GM19099 (cell line): ENCODE measurements around the gene CTAGE1.

Source experiments
- POLR2A ChIP-seq: IDR thresholded peaks from 3 replicates; pipeline ENCODE4 v1.6.1; 2011; ENCODE audit warnings: low read depth; ENCODE audit not compliant: insufficient read length; ENCODE audit errors: extremely low read depth

Gene CTAGE1, protein sequence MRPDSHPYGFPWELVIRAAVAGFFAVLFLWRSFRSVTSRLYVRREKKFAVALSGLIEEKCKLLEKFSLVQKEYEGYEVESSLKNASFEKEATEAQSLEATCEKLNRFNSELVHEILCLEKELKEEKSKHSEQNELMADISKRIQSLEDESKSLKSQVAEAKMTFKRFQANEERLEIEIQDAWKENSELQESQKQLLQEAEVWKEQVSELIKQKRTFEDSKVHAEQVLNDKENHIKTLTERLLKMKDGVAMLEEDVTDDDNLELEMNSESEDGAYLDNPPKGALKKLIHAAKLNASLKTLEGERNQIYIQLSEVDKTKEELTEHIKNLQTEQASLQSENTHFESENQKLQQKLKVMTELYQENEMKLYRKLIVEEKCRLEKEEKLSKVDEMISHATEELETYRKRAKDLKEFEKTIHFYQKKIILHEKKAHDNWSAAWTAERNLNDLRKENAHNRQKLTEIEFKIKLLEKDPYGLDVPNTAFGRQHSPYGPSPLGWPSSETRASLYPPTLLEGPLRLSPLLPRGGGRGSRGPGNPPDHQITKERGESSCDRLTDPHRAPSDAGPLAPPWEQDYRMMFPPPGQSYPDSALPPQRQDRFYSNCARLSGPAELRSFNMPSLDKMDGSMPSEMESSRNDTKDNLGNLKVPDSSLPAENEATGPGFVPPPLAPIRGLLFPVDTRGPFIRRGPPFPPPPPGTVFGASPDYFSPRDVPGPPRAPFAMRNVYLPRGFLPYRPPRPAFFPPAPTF

DNA sequence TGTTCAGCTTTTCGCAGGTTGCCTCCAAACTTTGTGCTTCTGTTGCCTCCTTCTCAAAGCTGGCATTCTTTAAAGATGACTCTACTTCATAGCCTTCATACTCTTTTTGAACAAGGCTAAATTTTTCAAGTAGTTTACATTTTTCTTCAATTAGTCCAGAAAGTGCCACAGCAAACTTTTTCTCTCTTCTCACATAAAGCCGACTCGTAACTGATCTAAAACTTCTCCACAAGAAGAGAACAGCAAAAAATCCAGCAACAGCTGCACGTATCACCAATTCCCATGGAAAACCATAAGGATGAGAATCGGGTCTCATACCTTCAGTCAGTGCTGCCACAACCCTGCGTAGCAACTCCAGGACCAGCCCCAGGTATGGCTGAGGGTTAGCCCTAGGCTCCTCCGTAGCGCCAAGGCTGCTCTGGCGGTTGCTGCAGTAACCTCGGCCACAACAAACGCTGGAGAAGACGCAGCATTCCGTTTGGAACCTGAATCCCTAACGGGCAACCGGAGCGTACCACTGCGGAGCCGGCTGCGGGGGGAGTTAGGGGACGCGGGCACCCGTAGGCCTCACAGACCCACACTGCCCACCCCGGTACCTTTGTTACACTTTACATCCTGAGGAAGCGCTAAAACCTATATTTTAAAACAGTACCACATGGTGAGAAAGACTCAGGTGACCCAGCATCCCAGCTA, at the start of gene CTAGE1:
Gene CTAGE1, minus strand, starts transcription at position 420 of the 693 bp plus-strand sequence. Its CDS starts 104 bp downstream, at position 316.
- TF ChIP-seq POLR2A: no peak

DNA sequence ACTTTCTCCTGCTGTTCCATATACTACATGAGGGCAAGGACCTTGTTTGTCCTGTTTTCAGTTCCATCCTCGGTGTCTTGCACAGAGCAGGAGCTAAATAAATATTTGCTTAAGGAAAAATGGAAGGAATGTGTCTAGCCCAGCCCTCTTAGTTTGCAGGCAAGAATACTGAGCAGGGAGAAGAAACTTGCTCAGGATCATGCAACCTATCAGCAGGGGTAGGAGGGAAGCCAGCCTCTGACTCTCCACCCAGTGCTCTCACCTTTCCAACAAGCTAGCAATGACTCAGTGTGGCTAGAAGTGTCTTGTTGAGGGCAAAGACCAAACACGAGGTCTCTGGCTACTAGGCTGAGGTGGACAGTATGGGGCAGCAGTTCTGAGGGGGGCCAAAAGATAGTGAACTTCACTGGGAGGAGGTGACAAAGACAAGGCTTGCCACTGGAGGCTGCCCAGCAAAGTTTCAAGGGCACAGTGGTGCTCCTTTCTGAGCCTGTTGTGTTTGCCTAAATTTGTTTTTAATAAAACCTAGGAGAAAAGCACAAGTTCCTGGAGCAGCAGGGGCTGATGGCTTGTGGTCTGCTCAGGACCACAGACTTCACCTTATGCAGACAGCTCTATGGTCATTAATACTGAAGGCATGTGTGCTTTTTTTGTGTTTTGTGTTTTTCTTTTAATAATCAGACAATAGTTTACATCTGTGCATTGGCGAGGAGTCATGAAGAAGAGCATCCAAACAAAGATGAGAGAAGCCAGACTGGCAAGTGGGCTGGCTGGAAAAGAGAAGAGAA, 49.1 kb upstream of the CTAGE1 start:
- no peak for TF ChIP-seq POLR2A

DNA sequence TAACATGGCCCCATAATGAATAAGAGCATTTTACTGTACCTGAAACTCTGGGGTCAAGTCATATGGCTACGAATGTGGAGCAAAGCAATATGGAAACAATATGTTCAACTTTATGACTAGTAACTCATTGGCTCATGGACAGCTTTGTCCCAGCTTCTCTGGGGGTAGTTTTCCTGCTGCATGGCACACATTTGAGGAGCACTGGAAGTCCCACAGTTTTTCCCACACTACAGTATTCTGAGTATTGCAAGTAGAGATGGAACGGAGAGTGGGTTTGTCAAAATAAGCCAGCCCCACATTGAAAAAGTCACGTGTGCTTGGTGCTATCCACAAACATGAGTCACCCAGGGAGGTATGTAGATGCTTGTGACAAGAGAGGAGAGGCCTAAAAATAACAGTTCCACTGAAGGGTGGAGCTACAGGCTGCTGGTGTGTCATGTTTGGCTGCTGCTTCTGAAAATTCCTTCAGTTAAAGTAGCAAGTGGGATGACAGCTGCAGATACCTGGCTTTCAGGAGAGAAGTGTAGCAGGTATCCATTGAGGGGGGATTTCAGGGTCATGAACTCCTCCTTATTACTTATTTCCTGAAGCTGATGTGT, 48.2 kb upstream of the CTAGE1 start:
- TF ChIP-seq POLR2A: no peak

DNA sequence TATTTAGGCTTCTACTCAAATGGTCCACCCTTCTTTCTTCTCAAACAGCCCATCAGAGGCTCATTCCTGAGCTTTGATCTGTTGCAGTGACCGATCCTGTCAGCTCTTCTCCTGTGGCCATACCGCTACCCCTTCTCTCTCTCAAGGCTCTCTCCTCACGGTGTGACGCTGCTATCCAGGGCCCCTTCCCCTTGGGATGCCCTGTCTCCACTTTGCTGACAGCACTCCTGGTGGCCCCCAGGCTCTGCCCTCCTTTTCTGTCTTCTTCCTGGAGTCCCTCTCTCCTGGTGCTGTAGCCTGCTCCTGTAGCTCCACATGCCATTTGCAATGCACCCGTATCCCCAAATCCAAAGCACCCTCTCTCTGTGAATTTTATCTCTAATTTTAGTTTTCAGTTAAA, 45.4 kb upstream of the CTAGE1 start:
- no peak for TF ChIP-seq POLR2A

DNA sequence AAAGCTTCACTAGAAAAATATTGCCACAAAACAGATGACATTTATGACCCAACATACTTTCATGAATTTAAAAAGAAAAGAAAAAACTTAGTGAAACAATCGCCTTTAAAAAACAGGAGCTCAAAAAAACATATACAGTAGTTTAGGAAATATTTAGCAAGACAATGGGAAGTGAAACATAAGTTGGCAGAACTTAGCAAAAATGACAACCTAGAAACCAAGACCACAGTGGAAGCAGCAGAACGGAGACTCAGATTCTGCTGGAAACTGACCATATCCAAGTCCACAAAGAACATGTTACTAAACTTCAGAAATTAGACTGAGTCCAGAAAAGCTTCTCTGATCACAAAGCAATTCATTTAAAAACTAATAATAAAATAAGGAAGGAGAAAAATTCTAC, 41.8 kb upstream of the CTAGE1 start:
- no peak for TF ChIP-seq POLR2A

DNA sequence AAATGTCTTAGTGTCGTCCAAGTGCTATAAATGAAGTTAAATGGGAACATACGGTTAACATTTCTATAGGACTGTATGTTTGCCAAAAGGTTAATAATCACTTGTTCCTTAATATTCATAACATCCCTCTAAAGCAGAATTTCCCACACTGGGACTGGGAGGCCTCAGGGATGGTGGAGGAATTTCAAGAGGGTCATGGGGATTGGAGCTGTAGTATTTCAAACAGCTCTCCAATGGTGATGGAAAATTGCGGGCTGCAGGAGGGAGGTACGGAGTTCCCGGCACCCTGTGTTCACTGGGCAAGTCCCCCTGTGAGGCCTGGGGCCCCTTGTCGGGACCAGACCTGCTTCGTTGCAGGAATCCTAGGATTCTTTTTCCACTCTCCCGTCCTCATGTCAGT, 39.8 kb upstream of the CTAGE1 start:
- TF ChIP-seq POLR2A: no peak

DNA sequence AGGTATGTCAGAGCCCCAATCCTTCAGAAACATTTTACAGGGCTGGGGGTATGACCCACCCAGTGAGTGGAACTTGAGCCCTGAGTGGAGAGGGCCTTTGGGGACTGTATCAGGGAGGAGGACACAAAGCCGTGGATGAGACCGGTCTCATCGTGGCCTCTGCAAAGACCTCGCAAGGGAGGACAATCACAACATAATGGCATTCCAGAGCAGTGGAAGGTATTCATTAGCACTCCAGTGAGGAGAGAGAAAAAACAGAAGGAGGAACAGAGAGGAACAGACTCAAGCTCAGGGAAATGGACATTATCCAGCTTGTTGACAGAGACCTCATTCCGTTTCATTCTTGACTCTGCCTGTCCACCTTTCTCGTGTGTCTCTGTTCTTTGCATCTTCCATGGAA, 38.8 kb upstream of the CTAGE1 start:
- no peak for TF ChIP-seq POLR2A

DNA sequence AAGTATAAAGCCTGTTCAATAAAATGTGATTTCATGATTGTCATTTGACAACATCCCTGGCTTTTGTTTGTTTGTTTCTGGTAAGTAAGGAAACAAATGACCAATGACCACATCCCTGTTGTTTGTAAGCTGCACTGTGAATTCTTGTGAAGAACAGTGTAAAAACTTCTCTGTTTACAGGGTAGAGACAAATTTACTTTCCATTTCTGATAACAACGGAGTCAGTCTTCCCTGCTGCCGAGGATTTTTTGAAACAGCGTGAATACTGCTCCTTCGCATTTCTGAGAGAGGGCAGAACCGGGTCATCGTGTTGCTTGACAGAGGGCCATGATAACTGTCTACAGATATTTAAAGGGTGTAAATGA, 38.4 kb upstream of the CTAGE1 start:
- TF ChIP-seq POLR2A: no peak

DNA sequence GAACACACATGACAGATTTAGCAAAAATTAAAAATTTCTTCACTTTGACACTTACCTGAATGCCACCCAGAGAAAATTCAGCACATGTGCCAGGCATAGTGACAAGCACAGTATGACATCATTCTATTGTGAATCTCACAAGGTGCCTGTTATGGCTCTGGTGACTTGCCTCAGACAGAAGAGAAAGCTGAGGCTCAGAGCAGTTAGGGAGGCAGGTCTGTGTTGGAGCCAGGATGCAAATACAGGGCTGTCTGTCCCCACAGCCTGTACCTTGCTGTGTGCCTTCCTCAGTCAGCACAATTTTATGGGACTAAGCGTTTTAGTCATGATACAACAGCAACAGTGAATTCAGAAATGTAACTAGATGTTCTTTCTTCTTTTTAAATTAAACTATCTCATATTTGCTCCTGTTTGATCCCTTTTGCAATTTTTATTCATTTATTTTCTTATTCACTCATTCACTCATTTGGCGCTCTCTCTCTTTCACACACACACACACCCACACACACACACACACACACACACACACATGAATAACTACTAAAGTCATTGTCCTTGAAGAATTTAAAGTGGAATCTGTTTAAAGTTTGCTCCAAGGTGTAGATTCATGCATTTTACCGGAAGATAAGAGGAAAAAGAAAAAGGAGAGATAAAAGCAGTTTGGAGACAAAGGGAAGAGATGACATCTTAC, 37.9 kb upstream of the CTAGE1 start:
- no peak for TF ChIP-seq POLR2A

DNA sequence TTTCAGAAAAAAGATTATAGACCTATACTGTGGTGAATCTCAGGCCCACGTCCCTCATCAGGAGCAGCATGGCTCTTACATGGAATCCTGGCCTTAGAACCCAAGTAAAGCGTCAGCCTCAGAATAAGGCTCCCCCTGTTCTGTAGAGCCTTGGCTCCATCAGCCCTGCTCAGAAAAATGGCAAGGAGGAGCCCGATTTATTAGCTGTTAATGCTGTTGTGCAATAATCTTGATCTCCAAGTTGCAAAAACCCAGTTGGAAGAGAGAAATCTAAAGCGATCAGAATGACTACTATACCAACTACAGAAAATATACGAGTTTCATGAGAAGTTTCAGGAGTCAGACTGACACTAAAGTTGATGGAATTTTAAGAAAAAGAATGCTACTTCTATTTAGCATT, 35.6 kb upstream of the CTAGE1 start:
- no peak for TF ChIP-seq POLR2A

DNA sequence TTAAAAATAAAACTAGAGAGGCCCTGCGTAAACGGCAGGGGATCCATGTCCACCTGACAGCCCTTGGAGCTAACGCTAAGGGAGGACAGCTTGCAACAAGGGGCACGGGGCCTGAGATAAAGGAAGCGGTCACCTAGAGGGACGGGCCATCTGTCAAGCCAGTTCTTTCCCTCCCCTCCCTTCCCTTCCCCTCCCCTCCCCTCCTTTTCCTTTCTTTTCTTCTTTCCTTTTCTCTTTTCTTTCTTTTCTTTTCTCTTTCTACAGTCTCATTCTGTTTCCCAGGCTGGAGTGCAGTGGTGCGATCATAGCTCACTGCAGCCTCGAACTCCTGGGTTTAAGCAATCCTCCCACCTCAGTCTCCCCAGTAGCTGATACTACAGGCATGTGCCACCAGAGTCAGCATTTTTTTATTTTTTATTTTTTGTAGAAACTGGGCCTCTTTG, 34.5 kb upstream of the CTAGE1 start:
- no peak for TF ChIP-seq POLR2A

DNA sequence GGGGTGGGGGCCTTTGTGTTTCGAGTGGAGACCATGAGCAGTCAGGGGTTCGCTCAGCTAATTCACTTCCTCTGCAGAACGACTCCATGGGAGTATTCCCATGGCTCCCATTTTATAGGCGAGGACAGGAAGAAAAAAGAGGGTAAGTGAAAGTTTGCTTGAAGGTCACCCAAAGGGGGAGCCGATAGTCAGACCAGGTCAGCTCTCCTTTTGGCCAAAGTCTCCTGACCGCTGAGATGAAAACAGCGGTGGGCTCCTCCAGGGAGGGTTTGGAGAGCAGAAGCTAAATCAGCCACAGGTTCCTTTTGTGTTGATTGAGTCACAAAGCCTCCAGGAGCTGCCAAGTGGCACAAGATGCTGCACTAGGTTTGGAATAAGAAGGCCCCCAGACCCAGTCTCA, 34.1 kb upstream of the CTAGE1 start:
- no peak for TF ChIP-seq POLR2A

DNA sequence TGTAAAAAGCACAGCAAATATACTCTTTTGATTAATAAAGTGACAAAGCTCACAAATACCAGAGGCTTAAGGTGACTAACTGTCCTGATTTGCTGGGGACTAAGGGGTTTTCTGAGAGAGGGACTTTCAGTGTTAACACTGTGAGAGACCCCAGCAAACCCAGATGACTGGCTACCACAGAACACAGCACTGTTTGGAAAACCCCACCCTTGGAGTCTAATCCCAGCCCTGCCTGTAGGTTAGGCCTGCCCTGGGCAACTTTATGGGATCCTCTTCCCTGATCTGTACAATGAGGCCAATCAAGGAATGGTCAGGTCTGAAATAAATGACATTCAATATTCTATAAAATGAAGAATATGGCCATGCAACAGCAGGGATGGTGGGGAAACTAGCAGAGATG, 30.5 kb upstream of the CTAGE1 start:
- no peak for TF ChIP-seq POLR2A

DNA sequence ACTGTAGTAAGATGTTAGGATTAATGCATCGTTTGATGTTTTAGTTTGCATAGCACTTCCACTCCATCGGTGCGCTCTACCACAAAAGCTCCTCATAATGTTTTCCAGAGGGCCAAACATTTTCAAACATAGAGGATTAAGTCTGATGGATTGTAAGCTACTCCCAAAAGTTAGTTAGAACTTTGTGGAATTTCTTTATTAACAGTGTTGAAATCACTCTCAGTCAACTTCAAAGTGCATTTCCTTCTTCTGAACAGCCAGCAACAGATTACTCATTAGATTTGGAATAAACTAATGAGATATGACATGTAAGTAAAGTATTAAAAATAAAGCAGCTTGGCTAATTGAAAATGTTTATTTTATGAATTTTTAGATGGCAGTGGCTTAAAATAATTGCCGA, 30.1 kb upstream of the CTAGE1 start:
- TF ChIP-seq POLR2A: no peak
